ENCODE measurements around the gene ARPC1B.
"Not testable (repeated sequence)": the region's sequence is repeated elsewhere in the genome, so short reads cannot be mapped to it uniquely, and the experiment has no call there.

ARPC1B gene

GRCh38 chr7:99368750-99369389 is 5.7 kb upstream of the ARPC1B start:
- no peak overlapping the region for H3K4me3 ChIP-seq (ENCODE audit: low read depth, low read length)

- H3K4me3 ChIP-seq (ENCODE audit: low read depth, low read length) = no peak overlapping the region
Observed at GRCh38 chr7:99369767-99370391, 4.7 kb upstream of the ARPC1B start.

GRCh38 chr7:99371376-99371920 is 3.1 kb upstream of the ARPC1B start:
- H3K4me3 ChIP-seq (ENCODE audit: low read depth, low read length) = no peak overlapping the region

- H3K4me3 ChIP-seq (ENCODE audit: low read depth, low read length) = no peak overlapping the region
Observed at GRCh38 chr7:99372275-99373090, 2.0 kb upstream of the ARPC1B start.

- H3K4me3 ChIP-seq (ENCODE audit: low read depth, low read length) = peak overlapping the region; percentile 58
Observed at GRCh38 chr7:99373091-99374066, 1.2 kb upstream of the ARPC1B start.

- peak overlapping the region; percentile 47 for H3K4me3 ChIP-seq (ENCODE audit: low read depth, low read length)
Observed at GRCh38 chr7:99375070-99375807, 709 bp downstream of the ARPC1B start.

- no peak overlapping the region for H3K4me3 ChIP-seq (ENCODE audit: low read depth, low read length)
Observed at GRCh38 chr7:99379043-99379577, 4.6 kb downstream of the ARPC1B start.

- not testable (repeated sequence) for H3K4me3 ChIP-seq (ENCODE audit: low read depth, low read length)
Observed at GRCh38 chr7:99379693-99380031, 5.1 kb downstream of the ARPC1B start.

GRCh38 chr7:99380032-99380822 is 5.7 kb downstream of the ARPC1B start:
- no peak overlapping the region for H3K4me3 ChIP-seq (ENCODE audit: low read depth, low read length)

- H3K4me3 ChIP-seq (ENCODE audit: low read depth, low read length) = no peak overlapping the region
Observed at GRCh38 chr7:99380823-99381663, 6.5 kb downstream of the ARPC1B start.

GRCh38 chr7:99381664-99382075 is 7.1 kb downstream of the ARPC1B start:
- no peak overlapping the region for H3K4me3 ChIP-seq (ENCODE audit: low read depth, low read length)

- no peak overlapping the region for H3K4me3 ChIP-seq (ENCODE audit: low read depth, low read length)
Observed at GRCh38 chr7:99383203-99383602, 8.7 kb downstream of the ARPC1B start.

GRCh38 chr7:99383791-99384370 is 9.4 kb downstream of the ARPC1B start:
- H3K4me3 ChIP-seq (ENCODE audit: low read depth, low read length) = no peak overlapping the region

GRCh38 chr7:99384523-99384922 is 10.0 kb downstream of the ARPC1B start:
- no peak overlapping the region for H3K4me3 ChIP-seq (ENCODE audit: low read depth, low read length)

- no peak overlapping the region for H3K4me3 ChIP-seq (ENCODE audit: low read depth, low read length)
Observed at GRCh38 chr7:99385564-99385963, 11.0 kb downstream of the ARPC1B start.

- H3K4me3 ChIP-seq (ENCODE audit: low read depth, low read length) = no peak overlapping the region
Observed at GRCh38 chr7:99386584-99387238, 12.2 kb downstream of the ARPC1B start.

GRCh38 chr7:99387239-99387635 is 12.7 kb downstream of the ARPC1B start:
- not testable (repeated sequence) for H3K4me3 ChIP-seq (ENCODE audit: low read depth, low read length)
